Kidney epithelial cell (primary cell): ENCODE data around the gene ETNK1. TPM values are rescaled to one million over a fixed set of nuclear protein-coding genes. Genes with fewer than 3 reads are reported as not detected.

Experiments
- DNase-seq: peaks from one replicate; pipeline ENCODE4 v3.0.0-alpha.2; 2010; ENCODE audit warnings: low read depth
- H3K27me3 ChIP-seq: 2 replicates; pipeline ENCODE4 v1.6.0; 2011; ENCODE audit warnings: low read length; ENCODE audit not compliant: control insufficient read depth, insufficient read depth
- H3K36me3 ChIP-seq: 2 replicates; pipeline ENCODE4 v1.5.1; 2011; ENCODE audit warnings: low read length; ENCODE audit not compliant: control insufficient read depth, insufficient read depth
- H3K4me3 ChIP-seq: 2 replicates; pipeline ENCODE4 v1.5.1; 2011; ENCODE audit warnings: low read depth, mild to moderate bottlenecking, control low read depth, low read length
- total RNA-seq: library from RNA; depleted of rRNA; stranded (reverse); fragments of >200 nt; gene quantifications from 2 replicates; pipeline ENCODE4 v1.2.3, GENCODE V29; 2015
- TF ChIP-seq, protein P1 (sequence below): IDR thresholded peaks from 2 replicates; pipeline ENCODE4 v1.5.1; 2011; ENCODE audit warnings: mild to moderate bottlenecking, moderate library complexity, low read length, control low read depth, inconsistent platforms; ENCODE audit not compliant: insufficient read depth, poor library complexity, severe bottlenecking

The ETNK1 gene
- total RNA-seq, 1 donor from 2014 or later = 27.4 TPM

DNA sequence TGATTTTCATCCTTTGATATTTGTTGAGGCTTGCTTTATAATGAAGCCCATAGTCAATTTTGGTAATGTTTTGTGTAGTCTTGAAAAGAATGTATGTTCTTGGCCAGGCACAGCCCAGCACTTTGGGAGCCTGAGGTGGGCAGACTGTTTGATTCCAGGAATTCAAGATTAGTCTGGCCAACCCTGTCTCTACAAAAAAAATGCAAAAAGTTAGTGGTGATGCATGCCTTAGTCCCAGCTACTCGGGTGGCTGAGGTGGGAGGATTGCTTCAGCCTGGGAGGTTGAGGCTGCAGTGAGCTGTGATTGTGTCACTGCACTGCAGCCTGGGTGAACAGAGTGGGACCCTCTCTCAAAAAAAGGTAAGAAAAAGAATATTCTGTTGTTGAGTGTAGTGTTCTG is 10.8 kb downstream of the ETNK1 start:
- TF ChIP-seq, protein P1, sequence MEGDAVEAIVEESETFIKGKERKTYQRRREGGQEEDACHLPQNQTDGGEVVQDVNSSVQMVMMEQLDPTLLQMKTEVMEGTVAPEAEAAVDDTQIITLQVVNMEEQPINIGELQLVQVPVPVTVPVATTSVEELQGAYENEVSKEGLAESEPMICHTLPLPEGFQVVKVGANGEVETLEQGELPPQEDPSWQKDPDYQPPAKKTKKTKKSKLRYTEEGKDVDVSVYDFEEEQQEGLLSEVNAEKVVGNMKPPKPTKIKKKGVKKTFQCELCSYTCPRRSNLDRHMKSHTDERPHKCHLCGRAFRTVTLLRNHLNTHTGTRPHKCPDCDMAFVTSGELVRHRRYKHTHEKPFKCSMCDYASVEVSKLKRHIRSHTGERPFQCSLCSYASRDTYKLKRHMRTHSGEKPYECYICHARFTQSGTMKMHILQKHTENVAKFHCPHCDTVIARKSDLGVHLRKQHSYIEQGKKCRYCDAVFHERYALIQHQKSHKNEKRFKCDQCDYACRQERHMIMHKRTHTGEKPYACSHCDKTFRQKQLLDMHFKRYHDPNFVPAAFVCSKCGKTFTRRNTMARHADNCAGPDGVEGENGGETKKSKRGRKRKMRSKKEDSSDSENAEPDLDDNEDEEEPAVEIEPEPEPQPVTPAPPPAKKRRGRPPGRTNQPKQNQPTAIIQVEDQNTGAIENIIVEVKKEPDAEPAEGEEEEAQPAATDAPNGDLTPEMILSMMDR = no peak
- H3K27me3 ChIP-seq = no peaks in the 10 kb centered on the region
- H3K4me3 ChIP-seq = no peak overlapping the region
- DNase-seq = no peak
- H3K36me3 ChIP-seq = no peaks in the 10 kb centered on the region

GRCh38 chr12:22640851-22641250 is 15.9 kb downstream of the ETNK1 start:
- H3K4me3 ChIP-seq = no peak overlapping the region

GRCh38 chr12:22641353-22642053 is 16.5 kb downstream of the ETNK1 start:
- TF ChIP-seq, protein P1 = no peak
- no peaks in the 10 kb centered on the region for H3K27me3 ChIP-seq
- no peak overlapping the region for H3K4me3 ChIP-seq
- no peak for DNase-seq
- H3K36me3 ChIP-seq = no peaks in the 10 kb centered on the region

More at GRCh38 chr12:22640851-22641250, 15.9 kb downstream of the ETNK1 start:
- TF ChIP-seq, protein P1 = no peak
- Histone ChIP-seq H3K27me3 (no peaks in the 10 kb centered on the region), H3K36me3 (no peaks in the 10 kb centered on the region)
- no peak for DNase-seq

- TF ChIP-seq, protein P1 = no peak
- no peak overlapping the region for H3K4me3 ChIP-seq
- DNase-seq = no peak
- H3K27me3 ChIP-seq = no peaks in the 10 kb centered on the region
- no peaks in the 10 kb centered on the region for H3K36me3 ChIP-seq
Measured at GRCh38 chr12:22648668-22649067, 23.7 kb downstream of the ETNK1 start.

- Histone ChIP-seq H3K36me3 (no peaks in the 10 kb centered on the region), H3K27me3 (no peaks in the 10 kb centered on the region), H3K4me3 (no peak overlapping the region)
- TF ChIP-seq, protein P1 = no peak
- no peak for DNase-seq
Measured at GRCh38 chr12:22653075-22653474, 28.1 kb downstream of the ETNK1 start.

- TF ChIP-seq, protein P1 = no peak
- no peaks in the 10 kb centered on the region for H3K27me3 ChIP-seq
- no peak for DNase-seq
- no peaks in the 10 kb centered on the region for H3K36me3 ChIP-seq
- H3K4me3 ChIP-seq = no peak overlapping the region
Measured at GRCh38 chr12:22653791-22654190, 28.8 kb downstream of the ETNK1 start.
